CD4-positive, alpha-beta T cell treated with Interleukin-17A for 1 hour (primary cell): ENCODE results near the gene GPR162.
A peak's percentile ranks its signal among the peaks of the same experiment; 100 is the strongest.
"Not testable (repeated sequence)": the region's sequence is repeated elsewhere in the genome, so short reads cannot be mapped to it uniquely, and the experiment has no call there.

ENCODE experiments used
- DNase-seq: peaks from one replicate; pipeline ENCODE4 v3.0.0-alpha.2; 2020

The GPR162 gene

DNA sequence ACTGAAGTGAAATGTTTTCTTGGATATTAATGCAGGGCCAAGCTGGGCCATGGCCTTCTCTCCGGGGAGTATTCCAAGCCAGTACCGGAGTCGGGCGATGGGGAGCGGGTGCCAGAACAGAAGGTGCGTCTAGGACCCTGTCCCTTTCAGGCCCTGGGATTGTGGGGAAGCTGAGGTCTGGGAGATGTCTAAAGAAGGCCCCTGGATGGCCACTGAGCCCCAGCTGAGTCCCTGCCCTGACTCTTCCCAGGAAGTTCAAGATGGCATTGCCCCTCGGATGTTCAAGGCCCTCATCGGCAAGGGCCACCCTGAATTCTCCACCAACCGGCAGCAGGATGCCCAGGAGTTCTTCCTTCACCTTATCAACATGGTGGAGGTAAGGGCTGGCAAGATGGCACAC lies 38.5 kb downstream of the GPR162 start:
- no peak for DNase-seq

DNA sequence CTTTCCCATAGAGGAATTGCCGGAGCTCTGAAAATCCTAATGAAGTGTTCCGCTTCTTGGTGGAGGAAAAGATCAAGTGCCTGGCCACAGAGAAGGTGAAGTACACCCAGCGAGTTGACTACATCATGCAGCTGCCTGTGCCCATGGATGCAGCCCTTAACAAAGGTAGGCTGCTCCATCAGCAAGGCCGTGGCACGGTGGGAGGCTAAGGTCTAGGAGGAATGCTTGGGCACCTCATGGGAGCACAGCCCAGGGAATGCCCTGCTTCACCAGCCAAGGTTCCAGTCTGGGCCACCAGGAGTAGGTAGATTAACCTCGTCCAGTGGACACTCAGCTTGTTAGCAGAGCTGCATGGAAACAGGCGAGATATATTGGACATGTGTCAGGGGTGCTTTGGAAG lies 39.3 kb downstream of the GPR162 start:
- DNase-seq = no peak

DNA sequence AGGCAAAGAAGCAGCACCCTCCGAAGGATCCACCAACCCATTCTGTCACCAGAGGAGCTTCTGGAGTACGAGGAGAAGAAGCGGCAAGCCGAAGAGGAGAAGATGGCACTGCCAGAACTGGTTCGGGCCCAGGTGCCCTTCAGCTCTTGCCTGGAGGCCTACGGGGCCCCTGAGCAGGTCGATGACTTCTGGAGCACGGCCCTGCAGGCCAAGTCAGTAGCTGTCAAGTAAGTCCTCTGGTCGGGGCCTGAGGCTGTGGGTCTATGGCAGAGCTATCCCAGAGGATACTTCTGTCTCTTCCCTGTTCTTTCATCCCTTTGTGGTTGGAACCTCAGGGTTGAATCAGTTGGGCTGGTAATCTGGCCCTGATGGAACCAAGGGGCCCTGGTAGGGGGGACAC lies 39.8 kb downstream of the GPR162 start:
- no peak for DNase-seq

DNA sequence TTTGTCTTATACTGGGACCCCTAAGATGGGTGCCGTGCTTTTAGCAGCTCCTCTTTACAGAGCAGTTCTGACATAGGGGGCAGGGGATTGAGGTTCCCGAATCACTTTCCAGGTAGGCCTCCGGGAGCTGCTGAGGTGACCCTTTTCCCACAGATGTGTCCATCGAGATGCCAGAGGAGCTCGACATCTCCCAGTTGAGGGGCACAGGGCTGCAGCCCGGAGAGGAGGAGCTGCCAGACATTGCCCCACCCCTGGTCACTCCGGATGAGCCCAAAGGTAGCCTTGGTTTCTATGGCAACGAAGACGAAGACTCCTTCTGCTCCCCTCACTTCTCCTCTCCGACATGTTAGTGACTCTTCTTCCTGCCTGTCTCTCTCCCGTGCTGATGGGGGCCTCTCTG lies 41.4 kb downstream of the GPR162 start:
- DNase-seq = no peak

DNA sequence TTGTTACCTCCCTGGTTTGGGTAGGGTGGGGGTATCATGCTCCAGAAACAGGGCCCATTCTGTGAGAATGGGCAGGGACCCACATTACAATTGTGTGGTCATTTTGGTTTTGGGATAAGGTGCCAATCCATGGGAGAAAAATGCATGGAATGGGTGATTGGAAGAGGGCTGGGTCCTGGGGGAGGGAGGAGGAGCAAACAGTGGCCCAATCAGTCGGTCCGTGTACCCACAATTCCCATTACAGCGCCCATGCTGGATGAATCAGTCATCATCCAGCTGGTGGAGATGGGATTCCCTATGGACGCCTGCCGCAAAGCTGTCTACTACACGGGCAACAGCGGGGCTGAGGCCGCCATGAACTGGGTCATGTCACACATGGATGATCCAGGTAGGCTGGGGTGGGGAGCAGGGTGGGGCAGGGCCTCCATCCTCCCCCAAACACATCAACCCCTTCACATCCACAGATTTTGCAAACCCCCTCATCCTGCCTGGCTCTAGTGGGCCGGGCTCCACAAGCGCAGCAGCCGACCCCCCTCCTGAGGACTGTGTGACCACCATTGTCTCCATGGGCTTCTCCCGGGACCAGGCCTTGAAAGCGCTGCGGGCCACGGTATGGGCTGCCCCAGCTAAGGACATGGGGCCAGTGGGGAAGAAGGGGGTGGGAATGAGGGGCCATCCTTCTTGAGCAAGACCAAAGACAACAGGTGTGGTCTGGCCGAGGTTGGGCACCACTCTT lies 42.1 kb downstream of the GPR162 start:
- no peak for DNase-seq

DNA sequence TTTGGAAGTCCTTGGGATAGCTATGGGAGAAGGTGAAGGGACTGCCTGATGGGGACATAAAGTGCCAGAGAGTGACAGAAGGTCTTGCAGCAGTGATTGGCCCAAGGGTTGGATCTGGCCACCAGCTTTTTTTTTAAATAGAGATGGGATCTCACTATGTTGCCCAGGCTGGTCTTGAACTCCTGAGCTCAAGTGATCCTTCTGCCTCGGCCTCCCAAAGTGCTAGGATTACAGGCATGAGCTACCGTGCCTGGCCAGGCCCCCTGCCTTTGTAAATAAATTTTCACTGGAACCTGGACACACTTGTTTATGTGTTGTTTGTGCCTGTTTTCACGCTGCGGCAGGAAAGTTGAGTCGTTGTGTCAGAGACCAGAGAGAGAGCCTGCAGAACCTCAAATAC lies 43.7 kb downstream of the GPR162 start:
- DNase-seq = not testable (repeated sequence)

DNA sequence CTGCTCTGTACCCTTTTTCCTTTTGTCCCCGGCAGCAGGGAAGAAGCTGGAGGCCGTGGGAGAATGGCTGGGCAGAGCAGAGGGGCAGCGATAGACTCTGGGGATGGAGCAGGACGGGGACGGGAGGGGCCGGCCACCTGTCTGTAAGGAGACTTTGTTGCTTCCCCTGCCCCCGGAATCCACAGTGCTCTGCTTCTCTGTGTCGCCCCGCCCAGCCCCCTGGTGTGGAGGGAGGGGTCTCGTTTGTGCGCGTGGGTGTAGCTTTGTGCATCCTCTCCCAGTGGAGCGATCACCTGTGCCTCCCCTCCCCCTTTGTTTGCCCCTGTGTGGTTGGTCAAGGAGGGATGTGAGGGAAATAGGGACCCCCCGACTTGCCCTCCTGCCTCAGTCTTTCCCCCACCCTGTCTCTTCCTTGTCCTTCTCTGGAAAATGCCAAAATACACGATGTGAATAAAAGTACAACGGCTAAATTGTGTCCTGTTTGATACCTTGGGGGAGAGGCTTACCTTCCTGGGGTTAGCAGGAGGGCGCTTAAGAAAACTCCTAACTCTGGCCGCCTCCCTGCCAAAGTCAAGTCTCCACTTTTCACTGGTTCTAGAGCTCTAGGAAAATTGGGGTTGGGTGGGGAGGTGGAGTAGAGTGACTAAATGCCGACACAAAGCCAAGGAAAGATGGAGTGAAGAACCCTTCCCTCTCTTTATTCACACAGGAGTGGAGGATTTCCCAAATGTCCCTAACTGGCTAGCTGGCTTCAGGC lies 44.7 kb downstream of the GPR162 start:
- no peak for DNase-seq

DNA sequence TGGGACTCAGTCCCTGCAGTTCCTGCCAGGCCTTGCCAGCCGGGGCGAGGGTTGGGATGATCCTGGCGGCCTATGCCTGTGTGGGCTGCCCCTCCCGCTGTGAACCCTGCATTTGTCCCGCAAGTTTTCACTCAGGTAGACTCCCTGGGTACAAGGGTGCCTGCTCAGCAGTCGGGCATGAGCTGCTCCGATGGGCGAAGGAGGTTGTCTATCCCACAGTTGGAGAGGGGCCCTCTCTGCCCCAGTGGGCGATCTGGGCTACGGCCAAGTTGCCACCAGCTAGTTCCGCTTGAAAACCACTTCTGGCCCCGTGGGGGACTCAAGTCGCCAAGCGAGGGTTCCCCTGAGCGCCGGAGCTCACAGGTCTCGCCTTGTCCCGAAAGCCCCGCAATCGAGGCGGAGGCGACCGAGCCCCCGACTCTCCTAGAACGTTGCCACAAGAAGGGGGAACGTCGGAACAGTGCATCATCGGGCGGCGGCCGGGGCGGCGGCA lies 45.3 kb downstream of the GPR162 start:
- DNase-seq = no peak

DNA sequence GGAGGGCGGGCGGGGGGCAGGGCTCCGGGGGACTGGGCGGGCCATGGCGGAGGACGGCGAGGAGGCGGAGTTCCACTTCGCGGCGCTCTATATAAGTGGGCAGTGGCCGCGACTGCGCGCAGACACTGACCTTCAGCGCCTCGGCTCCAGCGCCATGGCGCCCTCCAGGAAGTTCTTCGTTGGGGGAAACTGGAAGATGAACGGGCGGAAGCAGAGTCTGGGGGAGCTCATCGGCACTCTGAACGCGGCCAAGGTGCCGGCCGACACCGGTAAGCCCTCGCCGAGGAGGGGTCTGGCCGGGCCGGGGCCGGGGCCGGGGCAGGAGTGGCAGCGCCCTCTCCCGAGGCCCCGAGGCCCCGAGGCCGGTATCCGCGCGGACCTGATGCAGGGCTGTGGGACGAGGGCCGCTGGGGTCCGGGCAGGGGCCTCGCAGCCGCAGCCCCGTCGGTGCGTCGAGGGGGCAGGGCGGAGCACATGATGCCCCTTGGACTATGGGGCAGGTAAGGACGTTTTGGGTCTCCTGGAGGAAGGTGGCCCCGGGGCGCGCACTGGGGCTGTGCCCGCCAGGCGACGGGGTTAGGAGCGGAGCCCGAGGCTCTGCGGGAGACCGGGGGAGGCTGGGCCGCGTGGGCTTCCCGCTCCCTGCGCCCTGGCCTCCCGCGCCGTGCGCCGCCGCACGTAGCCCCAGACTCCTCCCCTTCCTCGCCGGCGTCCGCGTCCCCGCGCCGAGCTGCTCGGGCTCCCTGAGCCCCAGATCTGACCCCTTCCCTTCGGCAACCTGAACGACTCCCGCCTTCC lies 46.0 kb downstream of the GPR162 start, which contains the start of gene TPI1:
TSS of gene TPI1 (plus strand) at position 119 of the 798 bp plus-strand sequence. CDS start at position 155, 36 bp downstream.
- DNase-seq = peak; percentile 89

DNA sequence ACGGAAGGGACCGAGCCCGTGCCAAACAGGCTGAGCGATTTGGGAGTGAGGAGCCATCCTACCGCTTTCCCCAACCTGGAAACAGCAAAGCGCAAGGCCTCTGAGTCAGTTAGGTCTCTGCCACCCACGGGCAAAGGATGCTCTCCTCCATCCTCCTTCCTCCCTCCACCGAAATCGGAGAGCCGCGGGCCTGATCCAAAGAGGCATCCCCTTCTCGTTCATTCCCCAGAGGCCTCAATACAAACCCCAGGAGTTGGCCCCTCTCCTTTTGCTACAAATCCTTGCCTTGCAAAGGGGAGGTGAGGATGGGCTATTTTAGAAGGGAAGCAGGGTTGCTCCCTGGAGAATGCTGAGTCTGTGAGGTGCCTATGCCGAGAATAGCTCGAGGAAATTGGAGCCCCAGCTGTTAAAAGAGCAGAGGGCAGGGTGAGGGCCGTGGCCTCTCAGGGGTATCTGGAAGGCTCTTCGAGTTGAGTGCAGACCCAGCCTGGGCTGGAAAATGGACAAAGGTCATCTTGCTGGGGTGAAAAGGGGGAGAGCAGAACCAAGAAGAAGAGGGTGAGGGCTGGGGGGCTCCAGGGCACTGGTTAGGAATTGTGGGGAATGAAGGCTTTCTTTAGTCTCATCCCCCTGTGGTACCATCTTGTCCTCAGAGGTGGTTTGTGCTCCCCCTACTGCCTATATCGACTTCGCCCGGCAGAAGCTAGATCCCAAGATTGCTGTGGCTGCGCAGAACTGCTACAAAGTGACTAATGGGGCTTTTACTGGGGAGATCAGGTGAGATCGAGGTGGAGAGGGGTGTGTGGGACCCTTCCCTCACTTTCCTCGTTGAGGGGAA lies 46.8 kb downstream of the GPR162 start:
- peak; percentile 27 for DNase-seq

DNA sequence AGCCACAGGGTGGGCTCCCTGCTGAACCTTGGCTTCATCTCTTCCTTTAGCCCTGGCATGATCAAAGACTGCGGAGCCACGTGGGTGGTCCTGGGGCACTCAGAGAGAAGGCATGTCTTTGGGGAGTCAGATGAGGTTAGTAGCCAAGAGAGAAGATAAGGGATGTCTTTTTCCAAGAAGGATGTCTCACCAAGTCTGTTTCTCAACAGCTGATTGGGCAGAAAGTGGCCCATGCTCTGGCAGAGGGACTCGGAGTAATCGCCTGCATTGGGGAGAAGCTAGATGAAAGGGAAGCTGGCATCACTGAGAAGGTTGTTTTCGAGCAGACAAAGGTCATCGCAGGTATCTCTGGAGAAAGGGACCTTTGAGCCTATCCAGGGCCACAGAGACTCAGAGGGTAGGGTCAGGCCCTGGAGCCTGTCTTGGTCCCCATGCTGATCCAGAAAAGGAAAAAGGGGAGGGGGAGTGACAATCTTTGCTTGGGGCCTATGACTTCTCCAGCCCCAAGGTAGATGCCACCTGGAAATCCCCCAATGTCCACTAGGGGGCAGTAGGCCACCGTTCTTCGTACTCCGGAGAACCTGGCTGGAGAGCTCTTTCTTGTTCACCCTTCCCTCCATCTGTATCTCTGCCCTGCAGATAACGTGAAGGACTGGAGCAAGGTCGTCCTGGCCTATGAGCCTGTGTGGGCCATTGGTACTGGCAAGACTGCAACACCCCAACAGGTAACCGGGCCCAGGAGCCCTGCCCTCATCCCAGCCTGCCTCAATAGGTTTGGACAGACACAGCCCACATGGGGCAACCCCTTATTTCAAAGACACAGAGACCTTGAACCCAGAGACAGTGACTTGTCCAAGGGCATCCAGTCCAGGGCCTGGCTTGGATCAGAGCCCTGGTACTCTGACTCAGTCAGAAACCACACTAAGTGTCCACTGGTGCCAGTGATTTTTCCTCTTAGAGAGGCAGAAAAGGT lies 47.7 kb downstream of the GPR162 start:
- peak; percentile 90 for DNase-seq

DNA sequence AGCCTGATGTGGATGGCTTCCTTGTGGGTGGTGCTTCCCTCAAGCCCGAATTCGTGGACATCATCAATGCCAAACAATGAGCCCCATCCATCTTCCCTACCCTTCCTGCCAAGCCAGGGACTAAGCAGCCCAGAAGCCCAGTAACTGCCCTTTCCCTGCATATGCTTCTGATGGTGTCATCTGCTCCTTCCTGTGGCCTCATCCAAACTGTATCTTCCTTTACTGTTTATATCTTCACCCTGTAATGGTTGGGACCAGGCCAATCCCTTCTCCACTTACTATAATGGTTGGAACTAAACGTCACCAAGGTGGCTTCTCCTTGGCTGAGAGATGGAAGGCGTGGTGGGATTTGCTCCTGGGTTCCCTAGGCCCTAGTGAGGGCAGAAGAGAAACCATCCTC lies 48.7 kb downstream of the GPR162 start:
- not testable (repeated sequence) for DNase-seq

DNA sequence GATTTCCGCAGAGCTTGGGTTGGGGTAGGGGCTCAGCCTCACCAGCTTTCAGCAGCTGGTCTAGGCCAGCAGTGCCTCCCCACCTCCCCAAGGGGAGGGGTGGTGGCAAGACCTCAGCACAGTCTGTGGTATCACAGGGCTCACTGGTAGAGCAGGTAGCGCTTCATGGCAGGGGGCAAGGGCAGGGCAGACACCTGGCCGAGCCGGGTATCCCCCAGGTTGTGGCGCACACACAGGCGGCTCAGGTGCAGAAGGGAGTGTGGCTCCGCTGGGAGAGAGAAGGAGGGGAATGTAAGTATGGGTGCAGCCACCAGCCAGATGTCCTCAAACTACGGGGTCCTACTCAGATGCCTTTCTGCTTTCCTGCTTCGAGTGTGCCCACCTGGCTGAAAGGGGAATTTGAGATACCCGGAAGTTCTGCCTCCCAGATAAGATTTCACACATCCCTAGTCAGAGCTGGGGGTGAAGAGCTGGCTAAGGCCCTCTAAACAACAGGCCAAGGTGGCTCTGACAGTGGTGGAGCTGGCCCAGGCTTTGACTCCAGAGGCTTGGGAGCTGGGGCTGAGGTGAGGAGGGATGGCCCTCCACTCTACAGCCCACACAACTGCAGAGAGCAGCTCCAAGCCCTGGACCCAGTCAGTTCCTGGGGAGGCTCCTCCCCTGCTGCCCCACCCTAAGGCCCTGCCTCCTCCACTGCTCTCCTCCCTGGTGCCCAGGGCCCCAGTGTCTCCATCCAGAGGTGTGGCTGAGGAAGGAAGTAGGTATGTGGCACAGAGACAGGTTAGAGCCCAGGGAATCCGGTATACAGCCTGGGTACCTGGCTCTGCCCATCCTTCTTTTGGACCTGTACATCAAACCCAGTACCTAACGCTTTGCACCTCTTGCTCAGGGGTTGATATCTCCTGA lies 49.7 kb downstream of the GPR162 start:
- peak; percentile 46 for DNase-seq

DNA sequence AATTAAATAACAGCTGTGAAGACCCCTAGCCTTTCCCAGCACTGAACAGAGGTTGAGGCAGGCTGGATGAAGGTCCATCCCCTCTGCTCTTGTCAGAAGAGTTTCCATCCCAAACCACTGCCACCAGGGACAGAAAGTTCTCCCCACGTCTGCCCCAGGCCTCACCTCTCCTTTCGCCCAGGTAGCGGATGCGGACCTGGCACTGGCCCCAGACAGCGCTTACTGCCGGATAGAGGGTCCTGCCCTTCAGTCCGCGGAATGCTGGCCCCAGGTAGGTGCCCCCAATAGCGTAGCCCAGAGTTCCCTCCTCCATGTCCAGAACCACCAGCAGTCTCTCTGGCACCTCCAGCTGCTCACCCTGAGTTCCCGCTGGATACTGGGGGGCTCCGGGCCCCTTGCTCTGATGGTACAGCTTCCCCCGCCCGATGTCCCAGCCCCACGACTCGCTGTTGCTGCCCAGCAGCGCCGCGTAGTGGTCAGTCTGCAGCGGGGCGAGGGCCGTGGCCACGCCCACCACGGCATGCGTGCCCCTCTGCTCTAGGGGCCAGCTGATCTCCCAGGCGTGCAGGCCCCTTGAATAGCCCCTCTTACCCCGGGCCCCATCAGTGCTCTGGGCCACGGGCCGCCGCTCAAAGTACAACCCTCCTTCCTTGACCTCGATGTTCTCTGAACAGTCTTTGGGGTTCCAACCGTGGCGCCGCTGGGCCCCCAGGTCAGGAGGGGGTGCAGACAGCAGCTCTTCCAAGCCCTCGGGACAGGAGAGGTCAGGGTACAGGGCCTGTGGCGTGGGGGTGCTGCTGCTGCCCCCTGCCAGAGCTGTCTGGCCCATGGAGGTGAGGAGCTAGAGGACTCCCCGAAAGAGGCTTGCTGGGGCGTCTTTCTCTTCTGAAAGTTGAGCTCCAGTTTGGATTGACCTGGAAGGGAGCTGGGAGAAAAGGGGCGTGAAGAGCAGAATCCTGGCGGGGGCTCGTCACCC lies 50.7 kb downstream of the GPR162 start:
- DNase-seq = peak; percentile 86

DNA sequence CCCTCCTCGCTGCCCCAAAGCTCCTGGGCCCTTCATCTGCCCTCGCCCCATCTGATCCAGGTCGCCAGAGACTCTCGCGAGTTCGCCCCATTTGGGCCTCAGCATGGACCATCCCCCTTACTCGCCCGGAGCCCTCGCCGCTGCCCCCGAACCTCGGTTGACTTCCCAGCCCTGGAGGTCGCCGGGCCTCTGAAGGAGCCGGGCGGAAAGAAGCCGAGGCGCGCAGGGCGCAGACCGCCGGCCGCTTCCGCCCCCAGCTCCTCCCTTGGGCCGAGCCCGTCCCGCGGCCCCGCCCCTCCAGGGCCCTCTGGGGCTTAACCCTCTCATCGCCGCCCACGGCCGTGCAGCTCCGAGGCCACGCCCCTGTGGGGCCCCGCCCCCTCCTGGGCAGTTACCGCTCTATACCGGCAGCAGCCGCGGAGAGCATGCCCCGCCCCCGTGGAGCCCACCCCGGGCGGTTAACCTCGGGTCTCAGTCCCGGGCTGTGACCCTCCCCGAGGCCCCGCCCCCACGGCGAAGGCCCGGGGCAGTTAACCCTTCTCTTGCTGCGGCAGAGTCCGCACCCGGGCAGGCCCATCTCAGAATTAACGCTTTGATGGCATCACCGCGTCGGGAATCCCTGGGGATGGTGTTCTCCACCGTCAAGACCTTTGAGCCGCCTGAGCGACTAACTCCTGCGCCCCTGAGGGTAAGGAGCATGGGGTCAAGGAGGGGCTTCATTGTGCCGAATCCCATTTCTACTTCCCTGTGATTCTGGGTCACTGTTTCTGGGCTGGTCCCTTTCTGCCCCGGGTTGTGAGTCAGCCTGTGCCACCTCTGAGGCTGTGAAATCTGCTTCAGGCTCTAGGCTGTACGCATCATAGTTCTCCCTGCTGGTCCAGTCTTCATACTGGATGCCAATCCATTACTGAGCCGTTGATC lies 51.7 kb downstream of the GPR162 start, which contains the start of gene SPSB2:
TSS of gene SPSB2 (minus strand) at position 210 of the 921 bp plus-strand sequence. CDS start 402 bp downstream, outside the sequence.
- peak; percentile 98 for DNase-seq

DNA sequence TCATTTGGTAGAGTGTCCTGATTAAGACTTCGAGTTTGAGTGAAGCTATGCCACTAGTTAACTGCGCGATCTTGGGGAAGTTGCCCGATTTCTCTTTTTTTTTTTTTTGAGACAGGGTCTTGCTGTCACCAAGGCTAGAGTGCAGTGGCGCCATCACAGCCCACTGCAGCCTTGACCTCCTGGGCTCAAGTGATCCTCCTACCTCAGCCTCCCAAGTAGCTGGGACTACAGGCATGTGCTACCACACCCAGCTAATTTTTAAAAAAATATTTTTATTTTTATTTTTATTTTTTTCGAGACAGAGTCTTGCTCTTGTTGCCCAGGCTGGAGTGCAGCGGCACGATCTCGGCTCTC lies 52.4 kb downstream of the GPR162 start:
- not testable (repeated sequence) for DNase-seq
